ENCODE results near the gene MPPED1.

Gene MPPED1

DNA sequence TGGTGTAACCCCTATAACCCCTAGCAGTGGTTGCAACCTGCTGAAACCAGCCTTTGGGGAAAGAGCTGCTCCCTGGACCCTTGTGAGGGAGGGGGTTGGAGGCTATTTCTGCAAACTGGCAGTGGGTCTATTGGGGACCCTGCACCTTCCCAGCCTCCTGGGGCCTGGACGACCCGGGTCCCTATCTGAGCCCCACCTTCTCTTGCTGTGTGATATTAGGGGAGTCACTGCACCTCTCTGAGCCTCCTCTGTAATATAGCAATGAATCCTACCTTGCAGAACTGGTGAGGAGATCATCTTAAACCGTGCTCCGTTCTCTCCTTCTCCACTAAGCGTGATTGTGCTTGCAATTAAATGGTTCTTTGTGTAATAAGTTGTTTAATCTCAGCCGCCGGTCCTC, 24.0 kb upstream of the MPPED1 start:
- no peak overlapping the region for H3K4me3 ChIP-seq (ENCODE audit: low read depth, low read length)
- TF ChIP-seq, protein P1, sequence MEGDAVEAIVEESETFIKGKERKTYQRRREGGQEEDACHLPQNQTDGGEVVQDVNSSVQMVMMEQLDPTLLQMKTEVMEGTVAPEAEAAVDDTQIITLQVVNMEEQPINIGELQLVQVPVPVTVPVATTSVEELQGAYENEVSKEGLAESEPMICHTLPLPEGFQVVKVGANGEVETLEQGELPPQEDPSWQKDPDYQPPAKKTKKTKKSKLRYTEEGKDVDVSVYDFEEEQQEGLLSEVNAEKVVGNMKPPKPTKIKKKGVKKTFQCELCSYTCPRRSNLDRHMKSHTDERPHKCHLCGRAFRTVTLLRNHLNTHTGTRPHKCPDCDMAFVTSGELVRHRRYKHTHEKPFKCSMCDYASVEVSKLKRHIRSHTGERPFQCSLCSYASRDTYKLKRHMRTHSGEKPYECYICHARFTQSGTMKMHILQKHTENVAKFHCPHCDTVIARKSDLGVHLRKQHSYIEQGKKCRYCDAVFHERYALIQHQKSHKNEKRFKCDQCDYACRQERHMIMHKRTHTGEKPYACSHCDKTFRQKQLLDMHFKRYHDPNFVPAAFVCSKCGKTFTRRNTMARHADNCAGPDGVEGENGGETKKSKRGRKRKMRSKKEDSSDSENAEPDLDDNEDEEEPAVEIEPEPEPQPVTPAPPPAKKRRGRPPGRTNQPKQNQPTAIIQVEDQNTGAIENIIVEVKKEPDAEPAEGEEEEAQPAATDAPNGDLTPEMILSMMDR (IDR thresholded peaks at IDR 0.05; ENCODE audit: borderline replicate concordance, insufficient read depth, low read depth, low read length): no peak

DNA sequence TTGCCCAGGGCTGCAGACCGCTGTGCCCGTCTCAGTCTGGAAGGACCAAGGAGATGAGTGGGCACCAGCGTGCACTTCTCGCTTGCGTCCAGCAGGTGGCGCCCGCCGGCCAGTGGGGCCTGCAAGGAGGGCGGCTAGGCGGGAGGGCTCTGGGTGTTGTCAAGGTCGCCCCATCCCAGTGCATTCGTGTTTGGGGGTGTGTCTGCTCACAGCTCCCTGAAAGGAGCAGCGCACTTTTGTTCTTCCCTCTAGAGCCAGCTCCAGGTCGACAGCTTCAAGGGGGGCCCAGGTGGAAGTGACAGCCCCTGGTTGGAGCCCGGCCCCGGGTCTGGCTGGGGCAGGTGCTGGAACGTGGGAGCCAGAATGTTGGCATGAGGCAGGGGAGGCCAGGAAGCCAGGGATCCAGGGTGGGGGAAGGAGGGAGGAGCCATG, 23.4 kb upstream of the MPPED1 start:
- TF ChIP-seq, protein P1 (IDR thresholded peaks at IDR 0.05; ENCODE audit: borderline replicate concordance, insufficient read depth, low read depth, low read length): peak; percentile 99
- H3K4me3 ChIP-seq (ENCODE audit: low read depth, low read length): no peak overlapping the region

DNA sequence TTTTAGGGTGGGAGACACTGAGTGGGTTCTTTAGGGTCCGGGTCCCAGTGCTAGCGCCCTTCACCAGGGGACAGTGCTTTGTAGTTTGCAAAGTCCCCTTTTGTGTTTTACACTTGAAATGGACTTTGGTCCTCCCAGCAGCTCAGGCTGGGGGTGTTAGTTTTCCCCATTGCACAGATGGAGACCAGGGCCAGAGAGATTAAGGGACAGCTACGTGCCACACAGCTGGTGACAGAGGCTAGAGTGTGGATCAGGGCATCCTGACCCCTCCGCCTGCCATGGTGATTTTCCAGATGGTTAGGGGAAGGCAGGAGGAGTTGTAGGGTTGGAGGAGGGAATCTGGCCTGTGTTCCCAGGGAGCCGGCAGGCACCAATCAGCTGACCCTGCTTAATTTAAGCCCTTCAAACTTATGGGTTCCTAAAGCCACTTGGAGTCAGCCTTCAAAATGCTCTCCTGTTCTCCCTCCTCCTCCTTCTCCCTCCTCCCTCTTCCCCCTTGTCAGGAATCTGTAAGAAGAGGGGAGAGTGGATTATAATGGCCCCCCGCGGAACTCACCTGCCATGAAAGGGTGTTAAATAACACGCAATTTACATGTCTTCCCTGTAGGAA, 22.5 kb upstream of the MPPED1 start:
- TF ChIP-seq, protein P1 (IDR thresholded peaks at IDR 0.05; ENCODE audit: borderline replicate concordance, insufficient read depth, low read depth, low read length): no peak
- H3K4me3 ChIP-seq (ENCODE audit: low read depth, low read length): no peak overlapping the region

DNA sequence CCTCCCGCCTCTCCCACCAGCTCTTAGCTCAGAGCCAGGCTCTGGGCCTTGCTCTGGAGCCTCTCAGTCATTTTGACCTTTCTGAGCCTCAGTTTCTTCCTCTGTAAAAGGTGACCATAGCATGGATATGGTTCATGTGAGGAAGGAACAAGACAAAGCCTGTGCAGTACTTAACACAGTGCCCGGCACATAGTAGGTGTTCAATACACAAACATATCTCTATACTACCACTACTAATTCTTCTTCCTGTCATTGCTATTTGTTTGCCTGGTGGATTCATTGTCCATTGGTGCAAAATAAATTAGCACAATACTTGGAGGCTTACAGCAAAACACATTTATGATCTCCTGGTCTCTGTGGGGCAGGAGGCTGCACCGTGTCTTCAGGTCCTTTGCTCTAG, 21.6 kb upstream of the MPPED1 start:
- TF ChIP-seq, protein P1 (IDR thresholded peaks at IDR 0.05; ENCODE audit: borderline replicate concordance, insufficient read depth, low read depth, low read length): no peak
- H3K4me3 ChIP-seq (ENCODE audit: low read depth, low read length): no peak overlapping the region

DNA sequence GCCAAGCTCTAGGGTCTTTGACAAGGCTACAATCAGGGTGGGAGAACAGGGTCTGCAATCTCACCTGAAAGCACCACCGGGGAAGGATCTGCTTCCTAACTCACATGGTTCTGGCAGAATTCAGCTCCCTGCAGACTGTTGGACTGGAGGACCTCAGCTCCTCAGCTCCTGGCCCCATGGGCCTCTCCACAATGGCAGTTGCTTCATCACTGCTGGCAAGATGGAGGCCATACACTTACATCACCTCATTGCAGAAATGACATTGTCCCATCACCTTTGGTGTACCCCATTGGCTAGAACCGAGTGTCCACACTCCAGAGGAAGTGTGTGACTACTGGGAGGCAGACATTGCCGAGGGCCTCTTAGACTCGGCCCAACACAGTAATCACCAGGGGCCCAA, 20.9 kb upstream of the MPPED1 start:
- no peak overlapping the region for H3K4me3 ChIP-seq (ENCODE audit: low read depth, low read length)
- TF ChIP-seq, protein P1 (IDR thresholded peaks at IDR 0.05; ENCODE audit: borderline replicate concordance, insufficient read depth, low read depth, low read length): no peak

DNA sequence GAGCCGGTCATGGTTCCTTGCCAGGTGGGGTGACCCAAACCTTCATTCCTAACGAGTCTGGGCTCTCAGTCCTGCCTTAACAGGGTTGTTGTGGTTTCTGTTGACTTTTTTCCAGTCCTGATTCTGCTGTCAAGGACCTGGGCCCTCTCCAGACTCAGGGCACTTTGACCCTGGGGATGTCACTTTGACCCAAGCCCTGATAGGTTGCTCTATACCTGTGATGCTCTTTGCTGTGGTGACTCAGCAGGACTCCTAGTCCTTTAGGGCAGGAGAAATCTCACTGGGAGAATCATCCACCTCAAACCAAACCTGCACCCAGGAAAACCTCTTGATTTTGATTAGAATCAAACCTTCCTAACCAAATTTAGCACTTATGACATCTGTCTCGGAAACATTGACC, 20.5 kb upstream of the MPPED1 start:
- H3K4me3 ChIP-seq (ENCODE audit: low read depth, low read length): no peak overlapping the region
- TF ChIP-seq, protein P1 (IDR thresholded peaks at IDR 0.05; ENCODE audit: borderline replicate concordance, insufficient read depth, low read depth, low read length): no peak

DNA sequence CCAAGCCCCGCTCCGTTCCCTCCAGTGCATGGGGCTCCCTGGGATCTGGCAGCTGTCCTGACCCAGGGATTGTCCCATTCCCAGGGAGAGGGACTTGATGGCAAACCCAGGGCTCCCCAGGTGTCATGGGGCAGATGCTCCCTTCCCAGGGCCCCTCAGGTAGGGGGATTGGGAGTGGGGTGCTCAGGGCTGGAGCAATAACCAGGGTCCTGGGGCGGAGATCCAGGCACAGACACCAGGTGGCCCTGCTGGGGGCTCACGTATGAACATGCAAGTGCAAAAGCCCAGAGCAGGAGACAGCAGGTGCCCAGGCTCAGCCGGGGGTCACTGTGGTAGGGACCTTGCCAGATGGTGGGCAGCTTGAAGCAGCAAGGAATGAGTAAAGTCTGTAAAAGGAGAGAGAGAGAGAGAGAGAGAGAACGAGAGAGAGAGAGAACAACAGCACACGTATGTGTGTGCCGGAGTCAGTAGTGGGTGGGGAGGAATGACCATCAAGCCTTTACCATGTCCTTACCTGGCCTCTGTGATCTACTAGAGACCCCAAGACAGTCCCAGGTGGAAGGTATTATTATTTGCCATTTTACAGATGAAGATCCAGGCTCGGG, 19.3 kb upstream of the MPPED1 start:
- TF ChIP-seq, protein P1 (IDR thresholded peaks at IDR 0.05; ENCODE audit: borderline replicate concordance, insufficient read depth, low read depth, low read length): no peak

More for the DNA sequence above, 19.3 kb upstream of the MPPED1 start:
- H3K4me3 ChIP-seq (ENCODE audit: low read depth, low read length): no peak overlapping the region

All from GM12875 (cell line).